GM19328 (cell line): ENCODE results near the gene TCEAL8.
A peak's percentile ranks its signal among the peaks of the same experiment; 100 is the strongest.

Experiments
- ATAC-seq: cut with Tn5 transposase; IDR thresholded peaks from one replicate; pipeline ENCODE4 v1.9.1; 2021; ENCODE audit warnings: mild to moderate bottlenecking, moderate library complexity; ENCODE audit not compliant: unreplicated experiment

Gene TCEAL8

DNA sequence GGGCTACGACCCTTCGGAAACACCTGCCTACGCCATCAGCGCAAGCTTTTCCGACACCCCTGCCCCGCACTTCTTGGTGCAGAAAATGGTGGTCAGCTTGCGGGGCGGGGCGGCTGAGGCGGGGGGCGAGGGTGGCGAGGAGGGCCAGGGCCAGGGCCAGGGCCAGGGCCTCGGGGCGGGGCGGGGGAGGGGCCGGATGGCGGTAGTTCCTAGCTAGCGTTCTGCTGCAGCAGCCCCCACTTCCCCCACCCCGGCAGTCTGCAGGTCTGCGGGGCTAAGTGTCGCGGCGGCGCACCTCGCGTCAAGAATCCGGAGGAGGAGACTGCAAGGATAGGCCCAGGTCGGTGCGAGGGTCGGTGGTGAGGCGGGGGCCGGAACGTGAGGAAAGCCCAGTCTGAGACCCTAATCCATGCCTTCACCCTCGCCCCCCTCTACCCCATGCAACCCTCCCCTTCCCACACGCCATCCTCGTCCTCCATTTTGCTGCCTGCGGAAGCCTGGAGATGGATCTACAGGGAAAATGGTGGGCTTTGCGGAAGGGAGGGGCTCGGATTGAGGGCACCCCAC is 39.4 kb downstream of the TCEAL8 start:
- no peak for ATAC-seq

DNA sequence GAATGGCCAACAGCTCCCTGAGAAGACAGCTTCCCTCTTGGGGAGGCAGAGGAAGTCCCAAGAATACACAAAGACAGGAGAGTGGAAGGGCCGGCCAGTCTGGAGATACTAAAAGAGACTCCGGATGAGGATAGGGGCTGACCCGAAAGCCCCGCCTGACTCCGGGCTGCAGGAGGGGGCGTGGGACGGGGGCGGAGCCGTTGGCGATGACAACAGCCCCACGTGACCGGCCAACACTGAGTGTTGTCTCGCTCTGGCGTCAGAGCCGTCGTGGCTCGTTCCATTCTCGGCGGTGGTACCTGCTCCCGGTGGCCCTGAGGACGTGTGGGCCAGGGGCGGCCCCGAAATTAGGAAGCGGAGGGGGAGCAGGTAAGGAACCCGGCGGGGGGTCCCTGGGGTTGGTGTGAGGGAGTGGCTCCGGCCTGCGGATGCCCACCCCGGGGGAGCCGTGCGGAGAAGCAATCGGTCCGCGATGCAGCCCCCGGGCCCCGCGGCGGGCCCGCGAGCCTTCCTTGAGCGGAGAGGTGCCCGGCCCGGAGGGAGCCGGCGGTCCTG is 40.0 kb downstream of the TCEAL8 start, which contains the start of gene BEX4:
TSS of gene BEX4 (plus strand) at position 239 of the 555 bp plus-strand sequence. CDS start 1,046 bp downstream, outside the sequence.
- peak; percentile 83 for ATAC-seq

DNA sequence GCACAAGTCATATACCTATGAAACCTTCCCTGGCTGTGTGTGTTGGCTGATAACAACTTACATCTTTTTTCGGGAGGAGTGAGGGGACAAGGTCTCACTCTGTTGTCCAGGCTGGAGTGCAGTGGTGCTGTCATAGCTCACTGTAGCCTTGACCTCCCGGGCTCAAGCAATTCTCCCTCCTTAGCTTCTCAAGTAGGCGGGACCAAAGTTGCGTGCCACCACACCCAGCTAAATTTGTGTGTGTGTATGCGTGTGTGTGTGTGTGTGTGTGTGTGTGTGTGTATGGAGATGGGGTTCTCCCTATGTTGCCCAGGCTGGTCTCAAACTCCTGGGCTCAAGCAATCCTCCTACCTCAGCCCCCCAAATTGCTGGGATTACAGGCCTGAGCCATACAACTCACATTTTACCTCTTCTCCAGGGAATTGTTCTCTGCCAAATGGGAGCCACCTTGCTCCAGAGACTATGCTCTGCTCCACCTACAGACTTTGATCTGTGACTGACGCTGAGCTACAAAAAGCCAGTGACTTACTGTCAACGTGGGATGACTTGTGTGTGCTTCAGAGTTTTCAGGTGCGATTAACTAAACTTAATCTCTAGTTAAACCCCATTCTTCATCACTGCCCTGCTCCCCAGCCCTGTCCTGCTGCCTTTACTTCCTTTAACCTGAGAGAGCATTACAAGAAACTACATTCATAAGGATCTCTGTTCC is 42.1 kb downstream of the TCEAL8 start:
- ATAC-seq: no peak

DNA sequence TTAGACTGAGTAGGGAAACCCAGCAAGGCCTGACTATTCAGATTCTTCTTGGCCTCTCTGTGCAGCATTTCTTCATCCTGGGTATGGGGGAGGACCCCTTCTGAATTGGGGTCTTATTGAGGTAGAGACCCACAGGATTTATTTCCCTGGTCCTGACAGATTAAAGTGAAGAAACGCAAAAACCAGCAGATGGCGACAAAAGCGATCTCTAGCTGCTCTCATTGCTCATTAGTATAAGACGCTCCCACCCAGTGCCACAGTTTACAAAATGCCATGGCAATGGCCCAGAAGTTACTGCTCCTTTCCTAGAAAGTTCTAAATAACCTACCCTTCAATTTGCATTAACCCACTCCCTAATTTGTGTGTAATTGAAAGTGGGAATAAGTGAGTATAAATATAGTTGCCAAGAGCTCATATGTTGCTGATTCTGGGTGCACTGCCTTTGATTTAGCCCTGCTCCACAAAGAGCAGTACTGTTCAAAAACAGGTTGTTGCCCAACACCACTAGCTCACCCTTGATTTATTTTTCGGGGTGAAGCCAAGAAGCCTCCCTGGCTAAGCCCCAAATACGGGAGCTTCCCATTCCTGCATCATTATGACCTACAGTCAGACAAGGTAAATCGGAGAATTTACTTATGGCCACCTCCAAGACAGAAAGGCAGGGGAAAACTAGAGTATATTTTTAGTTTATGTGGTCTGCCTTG is 43.8 kb downstream of the TCEAL8 start:
- ATAC-seq: no peak

- ATAC-seq: no peak
Observed at GRCh38 chrX:103210056-103210455, 44.9 kb downstream of the TCEAL8 start.
